ENCODE data around the gene YTHDF1. TPM values are rescaled to one million over a fixed set of nuclear protein-coding genes. Genes with fewer than 3 reads are reported as not detected.

YTHDF1 gene
- total RNA-seq, 1 donor from 2014 or later = 22.2 TPM

GRCh38 chr20:63232235-63233060, 16.5 kb upstream of the YTHDF1 start:
- DNase-seq = no peak
- peaks cover 86% of the 10 kb centered on the region for H3K27me3 ChIP-seq (ENCODE audit: low read depth)
- no peak overlapping the region for H3K27ac ChIP-seq (replicated peaks)
- H3K4me1 ChIP-seq = peaks cover 8% of the 10 kb centered on the region
- no peaks in the 10 kb centered on the region for H3K9me3 ChIP-seq (replicated peaks)
- H3K36me3 ChIP-seq = no peaks in the 10 kb centered on the region
- TF ChIP-seq, protein P1, sequence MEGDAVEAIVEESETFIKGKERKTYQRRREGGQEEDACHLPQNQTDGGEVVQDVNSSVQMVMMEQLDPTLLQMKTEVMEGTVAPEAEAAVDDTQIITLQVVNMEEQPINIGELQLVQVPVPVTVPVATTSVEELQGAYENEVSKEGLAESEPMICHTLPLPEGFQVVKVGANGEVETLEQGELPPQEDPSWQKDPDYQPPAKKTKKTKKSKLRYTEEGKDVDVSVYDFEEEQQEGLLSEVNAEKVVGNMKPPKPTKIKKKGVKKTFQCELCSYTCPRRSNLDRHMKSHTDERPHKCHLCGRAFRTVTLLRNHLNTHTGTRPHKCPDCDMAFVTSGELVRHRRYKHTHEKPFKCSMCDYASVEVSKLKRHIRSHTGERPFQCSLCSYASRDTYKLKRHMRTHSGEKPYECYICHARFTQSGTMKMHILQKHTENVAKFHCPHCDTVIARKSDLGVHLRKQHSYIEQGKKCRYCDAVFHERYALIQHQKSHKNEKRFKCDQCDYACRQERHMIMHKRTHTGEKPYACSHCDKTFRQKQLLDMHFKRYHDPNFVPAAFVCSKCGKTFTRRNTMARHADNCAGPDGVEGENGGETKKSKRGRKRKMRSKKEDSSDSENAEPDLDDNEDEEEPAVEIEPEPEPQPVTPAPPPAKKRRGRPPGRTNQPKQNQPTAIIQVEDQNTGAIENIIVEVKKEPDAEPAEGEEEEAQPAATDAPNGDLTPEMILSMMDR (IDR thresholded peaks at IDR 0.05; ENCODE audit: borderline replicate concordance) = no peak
- no peak overlapping the region for H3K4me3 ChIP-seq
- intact Hi-C loops (cut with micrococcal nuclease) = no loop called here

GRCh38 chr20:63230800-63231268, 14.9 kb upstream of the YTHDF1 start:
- intact Hi-C loops (cut with micrococcal nuclease) = no loop called here
- H3K36me3 ChIP-seq = no peaks in the 10 kb centered on the region
- H3K27me3 ChIP-seq (ENCODE audit: low read depth) = peaks cover 74% of the 10 kb centered on the region
- TF ChIP-seq, protein P1 (IDR thresholded peaks at IDR 0.05; ENCODE audit: borderline replicate concordance) = peak; percentile 71
- H3K9me3 ChIP-seq (replicated peaks) = no peaks in the 10 kb centered on the region
- no peak overlapping the region for H3K27ac ChIP-seq (replicated peaks)
- no peak overlapping the region for H3K4me3 ChIP-seq
- peaks cover 8% of the 10 kb centered on the region for H3K4me1 ChIP-seq
- peak; percentile 49 for DNase-seq

- no peak for DNase-seq
- H3K36me3 ChIP-seq = no peaks in the 10 kb centered on the region
- intact Hi-C loops (cut with micrococcal nuclease) = no loop called here
Observed at GRCh38 chr20:63228806-63229205, 12.9 kb upstream of the YTHDF1 start.

GRCh38 chr20:63227260-63227659, 11.3 kb upstream of the YTHDF1 start:
- Histone ChIP-seq H3K9me3 (replicated peaks) (no peaks in the 10 kb centered on the region), H3K36me3 (no peaks in the 10 kb centered on the region), H3K4me3 (no peak overlapping the region), H3K27ac (replicated peaks) (no peak overlapping the region), H3K27me3 (ENCODE audit: low read depth) (peaks cover 39% of the 10 kb centered on the region), H3K4me1 (peaks cover 18% of the 10 kb centered on the region)
- intact Hi-C loops (cut with micrococcal nuclease) = no loop called here
- DNase-seq = no peak
- TF ChIP-seq, protein P1 (IDR thresholded peaks at IDR 0.05; ENCODE audit: borderline replicate concordance) = no peak

More at GRCh38 chr20:63228806-63229205, 12.9 kb upstream of the YTHDF1 start:
- Histone ChIP-seq H3K27ac (replicated peaks) (no peak overlapping the region), H3K4me1 (peaks cover 18% of the 10 kb centered on the region), H3K4me3 (no peak overlapping the region), H3K27me3 (ENCODE audit: low read depth) (peaks cover 54% of the 10 kb centered on the region), H3K9me3 (replicated peaks) (no peaks in the 10 kb centered on the region)
- TF ChIP-seq, protein P1 (IDR thresholded peaks at IDR 0.05; ENCODE audit: borderline replicate concordance) = no peak

- Histone ChIP-seq H3K27me3 (ENCODE audit: low read depth) (peaks cover 36% of the 10 kb centered on the region), H3K27ac (replicated peaks) (no peak overlapping the region), H3K9me3 (replicated peaks) (no peaks in the 10 kb centered on the region), H3K4me1 (peaks cover 18% of the 10 kb centered on the region), H3K36me3 (no peaks in the 10 kb centered on the region), H3K4me3 (no peak overlapping the region)
- no peak for DNase-seq
- intact Hi-C loops (cut with micrococcal nuclease) = no loop called here
- TF ChIP-seq, protein P1 (IDR thresholded peaks at IDR 0.05; ENCODE audit: borderline replicate concordance) = no peak
Observed at GRCh38 chr20:63226042-63226943, 10.4 kb upstream of the YTHDF1 start.

All from left ventricle myocardium inferior (tissue), 1 donor.